CD4-positive, alpha-beta memory T cell (primary cell): Measurements from ENCODE around the gene RB1. TPM values are rescaled to one million over a fixed set of nuclear protein-coding genes. Genes with fewer than 3 reads are reported as not detected.

Experiments used
- CTCF ChIA-PET: fragments of 350-600 bp; sonication (Branson Sonifier 250); formaldehyde crosslinking; loops from one replicate; lab custom pipeline; 2021; ENCODE audit warnings: inconsistent platforms; ENCODE audit not compliant: partially characterized antibody; lab: Charles Lee
- POLR2A ChIA-PET: fragments of 350-600 bp; sonication (Branson Sonifier 250); formaldehyde crosslinking; loops from one replicate; lab custom pipeline; 2021; ENCODE audit not compliant: partially characterized antibody; lab: Charles Lee
- DNase-seq, 5 donors: peaks; one replicate each; pipeline versions ENCODE4 v3.0.0 to v3.0.0-alpha.2; 2020 to 2022; ENCODE audit warnings: mixed read lengths in 1 of 5
- H3K27ac ChIP-seq: one replicate; pipeline ENCODE4 v1.7.0; 2013; ENCODE audit warnings: low read depth, low read length
- H3K27me3 ChIP-seq: 2 replicates; pipeline ENCODE4 v1.7.0; 2013; ENCODE audit warnings: mild to moderate bottlenecking, low read length, moderate library complexity; ENCODE audit not compliant: insufficient read depth
- H3K36me3 ChIP-seq: 2 replicates; pipeline ENCODE4 v1.7.0; 2013; ENCODE audit warnings: mild to moderate bottlenecking, low read length, moderate library complexity; ENCODE audit not compliant: insufficient read depth
- H3K4me1 ChIP-seq: 2 replicates; pipeline ENCODE4 v1.7.0; 2013; ENCODE audit warnings: mild to moderate bottlenecking, low read length, moderate library complexity; ENCODE audit not compliant: insufficient read depth
- H3K4me3 ChIP-seq, 2 donors: one replicate each; pipeline ENCODE4 v1.7.0; 2013; ENCODE audit warnings: low read length in 2 of 2, mild to moderate bottlenecking in 1 of 2
- H3K9me3 ChIP-seq, 2 donors: one replicate each; pipeline ENCODE4 v1.7.0; 2013; ENCODE audit warnings: low read length in 2 of 2, control low read depth in 1 of 2; ENCODE audit not compliant: control insufficient read depth in 1 of 2
- H3K27ac Mint-ChIP-seq, 7 donors: one replicate each; pipeline ENCODE4 v1.8.0; 2020 to 2021; ENCODE audit warnings: mixed read lengths in 7 of 7, mild to moderate bottlenecking in 6 of 7, inconsistent platforms in 3 of 7, moderate library complexity in 3 of 7
- H3K27me3 Mint-ChIP-seq, 2 donors: one replicate each; pipeline ENCODE4 v1.8.0; 2020 to 2021; ENCODE audit warnings: mixed read lengths in 2 of 2
- H3K36me3 Mint-ChIP-seq, 2 donors: one replicate each; pipeline ENCODE4 v1.8.0; 2020 to 2021; ENCODE audit warnings: mixed read lengths in 2 of 2, inconsistent platforms in 1 of 2, mild to moderate bottlenecking in 1 of 2
- H3K4me1 Mint-ChIP-seq, 4 donors: one replicate each; pipeline ENCODE4 v1.8.0; 2020 to 2021; ENCODE audit warnings: mixed read lengths in 4 of 4, mild to moderate bottlenecking in 1 of 4
- H3K4me3 Mint-ChIP-seq, 8 donors: one replicate each; pipeline ENCODE4 v1.8.0; 2020 to 2021; ENCODE audit warnings: mixed read lengths in 8 of 8, mild to moderate bottlenecking in 7 of 8, moderate library complexity in 6 of 8, inconsistent platforms in 3 of 8
- H3K9me3 Mint-ChIP-seq, 8 donors: one replicate each; pipeline ENCODE4 v1.8.0; 2020 to 2021; ENCODE audit warnings: mixed read lengths in 8 of 8, mild to moderate bottlenecking in 5 of 8, inconsistent platforms in 3 of 8, moderate library complexity in 1 of 8
- intact Hi-C: fragments of 100-400 bp; cut with micrococcal nuclease; formaldehyde crosslinking; loops from one replicate; pipeline ENCODE4 v1.15.1; 2023
- polyA plus RNA-seq, 2 donors: library from polyadenylated mRNA; unstranded; fragments of 300-500 nt; fragmentation: Illumina TruSeq; gene quantifications; one replicate each; pipeline ENCODE4 v1.2.3, GENCODE V29; 2021
- total RNA-seq, 2 experiments: library from RNA; stranded (reverse); gene quantifications; one replicate each; pipeline ENCODE4 v1.2.3, GENCODE V29; 2021

Gene RB1
- total and polyA plus RNA-seq, 4 experiments from 2014 or later = 14.9 to 26.0 (median 20.1) TPM

DNA sequence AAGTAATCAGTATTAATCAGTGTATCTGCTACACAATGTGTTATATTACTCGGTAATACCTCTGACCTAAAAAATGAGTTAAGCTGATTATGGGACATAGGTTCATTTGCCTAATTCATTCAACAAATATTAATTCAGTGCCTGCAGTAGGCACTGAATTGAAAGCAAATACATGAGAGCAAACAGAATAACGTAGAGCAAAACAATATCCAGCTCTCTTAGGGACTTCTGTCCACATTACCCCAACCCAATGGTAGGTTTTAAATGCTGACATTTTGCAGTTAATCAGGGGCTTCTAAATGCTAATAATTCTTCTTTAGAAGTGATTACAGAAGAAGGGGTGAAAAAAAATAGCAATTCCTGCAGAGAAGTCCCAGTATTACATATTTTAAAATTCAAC lies 224.4 kb downstream of the RB1 start:
- Histone ChIP-seq H3K4me3 (no peak overlapping the region), H3K9me3 (no peaks in the 10 kb centered on the region), H3K36me3 (no peaks in the 10 kb centered on the region), H3K4me1 (peaks cover 46% of the 10 kb centered on the region), H3K27ac (no peak overlapping the region), H3K27me3 (no peaks in the 10 kb centered on the region)
- no peak for DNase-seq
- H3K4me3 Mint-ChIP-seq = peak overlapping the region in 2 of 8 donors; percentile 30 to 53
- peaks cover 0 to 5% of the 10 kb centered on the region in 2 donors for H3K36me3 Mint-ChIP-seq
- ChIA-PET CTCF (interaction anchor here (1.0 to 1.9 kb wide), 4 partner anchors 13 to 52 kb away, joined by 3 to 10 read pairs (median 4); no protein-coding TSS in a partner anchor), POLR2A (interaction anchor here (0.8 to 6.8 kb wide), 4 partner anchors 22 to 295 kb away, joined by 3 to 122 read pairs (median 8); partner anchors contain the start of genes ITM2B and LPAR6)
- H3K4me1 Mint-ChIP-seq = peaks cover 21 to 61% (median 32%) of the 10 kb centered on the region in 4 donors
- H3K27ac Mint-ChIP-seq = peak overlapping the region in 4 of 7 donors; percentile 9 to 46 (median 30)
- H3K27me3 Mint-ChIP-seq = no peaks in the 10 kb centered on the region
- intact Hi-C loops = no loop called here
- H3K9me3 Mint-ChIP-seq = peaks cover 0 to 3% (median 0%) of the 10 kb centered on the region in 8 donors

GRCh38 chr13:48528720-48529119 lies 225.2 kb downstream of the RB1 start:
- H3K27ac ChIP-seq = no peak overlapping the region
- H3K27me3 Mint-ChIP-seq = no peaks in the 10 kb centered on the region
- intact Hi-C loops = no loop called here
- H3K27ac Mint-ChIP-seq = peak overlapping the region in 4 of 7 donors; percentile 18 to 78 (median 52)
- peaks cover 0 to 5% of the 10 kb centered on the region in 2 donors for H3K36me3 Mint-ChIP-seq
- ChIA-PET POLR2A (interaction anchor here (0.8 to 6.8 kb wide), 6 partner anchors 18 to 295 kb away, joined by 3 to 122 read pairs (median 4); partner anchors contain the start of genes ITM2B and LPAR6), CTCF (interaction anchor here (1.0 to 1.9 kb wide), 4 partner anchors 14 to 52 kb away, joined by 3 to 10 read pairs (median 4); no protein-coding TSS in a partner anchor)
- H3K4me1 ChIP-seq = peaks cover 53% of the 10 kb centered on the region
- H3K27me3 ChIP-seq = no peaks in the 10 kb centered on the region
- H3K4me3 Mint-ChIP-seq = peak overlapping the region in 4 of 8 donors; percentile 33 to 54 (median 47)
- peak in 1 of 5 donors; percentile 2 for DNase-seq
- no peaks in the 10 kb centered on the region for H3K36me3 ChIP-seq
- peaks cover 22 to 67% (median 35%) of the 10 kb centered on the region in 4 donors for H3K4me1 Mint-ChIP-seq
- no peaks in the 10 kb centered on the region for H3K9me3 ChIP-seq
- H3K9me3 Mint-ChIP-seq = peaks cover 0 to 3% (median 0%) of the 10 kb centered on the region in 8 donors
- no peak overlapping the region for H3K4me3 ChIP-seq

GRCh38 chr13:48530833-48531232 lies 227.3 kb downstream of the RB1 start:
- Histone ChIP-seq H3K27me3 (no peaks in the 10 kb centered on the region), H3K27ac (peak overlapping the region; percentile 92), H3K4me3 (peak overlapping the region in 1 of 2 donors; percentile 75), H3K4me1 (peaks cover 55% of the 10 kb centered on the region), H3K36me3 (no peaks in the 10 kb centered on the region), H3K9me3 (no peaks in the 10 kb centered on the region)
- H3K9me3 Mint-ChIP-seq = peaks cover 0 to 3% (median 0%) of the 10 kb centered on the region in 8 donors
- peak overlapping the region; percentile 18 to 99 (median 99) for H3K27ac Mint-ChIP-seq
- H3K4me1 Mint-ChIP-seq = peaks cover 23 to 63% (median 37%) of the 10 kb centered on the region in 4 donors
- POLR2A ChIA-PET = interaction anchor here (1.2 to 6.8 kb wide), 9 partner anchors 21 to 131 kb away, joined by 6 to 126 read pairs (median 35); partner anchors contain the start of gene LPAR6
- intact Hi-C loops = loop anchor here (10.0 kb wide), 1 partner anchor 444 kb away; the partner anchor contains the start of gene FNDC3A
- H3K27me3 Mint-ChIP-seq = no peaks in the 10 kb centered on the region
- H3K4me3 Mint-ChIP-seq = peak overlapping the region in 4 of 8 donors; percentile 92 to 98 (median 94)
- H3K36me3 Mint-ChIP-seq = peaks cover 0 to 5% of the 10 kb centered on the region in 2 donors
- no peak for DNase-seq
- CTCF ChIA-PET = interaction anchor here (0.9 to 1.9 kb wide), 4 partner anchors 12 to 49 kb away, joined by 3 to 8 read pairs (median 3); no protein-coding TSS in a partner anchor

Other genes starting within 250 kb of the RB1 start
- gene MED4, start 208.6 kb upstream of the RB1 start, total RNA-seq = 10 to 100 TPM; 50.6 to 53.5 TPM
- gene MED4, start 208.6 kb upstream of the RB1 start, polyA plus RNA-seq = 100 to 1,000 TPM in 1 of 2 donors, 10 to 100 TPM in 1; 89.0 to 132 TPM
- 100 to 1,000 TPM; 653 to 670 TPM for gene ITM2B, start 70.5 kb upstream of the RB1 start, total RNA-seq
- 1,000 to 10,000 TPM; 1,454 to 1,558 TPM for gene ITM2B, start 70.5 kb upstream of the RB1 start, polyA plus RNA-seq
- gene LPAR6, start 109.4 kb downstream of the RB1 start, total RNA-seq = 10 to 100 TPM; 89.0 to 91.1 TPM
- gene LPAR6, start 109.4 kb downstream of the RB1 start, polyA plus RNA-seq = 100 to 1,000 TPM in 1 of 2 donors, 10 to 100 TPM in 1; 69.1 to 134 TPM
- gene RCBTB2, start 229.3 kb downstream of the RB1 start, total RNA-seq = 10 to 100 TPM; 23.9 to 25.7 TPM
- gene RCBTB2, start 229.3 kb downstream of the RB1 start, polyA plus RNA-seq = 10 to 100 TPM; 33.7 to 46.5 TPM